HG02571 (cell line): ENCODE measurements around the gene NR2E3.

Experiments
- ATAC-seq: cut with Tn5 transposase; IDR thresholded peaks from one replicate; pipeline ENCODE4 v1.9.1; 2021; ENCODE audit warnings: mild to moderate bottlenecking, moderate library complexity; ENCODE audit not compliant: unreplicated experiment

The NR2E3 gene

DNA sequence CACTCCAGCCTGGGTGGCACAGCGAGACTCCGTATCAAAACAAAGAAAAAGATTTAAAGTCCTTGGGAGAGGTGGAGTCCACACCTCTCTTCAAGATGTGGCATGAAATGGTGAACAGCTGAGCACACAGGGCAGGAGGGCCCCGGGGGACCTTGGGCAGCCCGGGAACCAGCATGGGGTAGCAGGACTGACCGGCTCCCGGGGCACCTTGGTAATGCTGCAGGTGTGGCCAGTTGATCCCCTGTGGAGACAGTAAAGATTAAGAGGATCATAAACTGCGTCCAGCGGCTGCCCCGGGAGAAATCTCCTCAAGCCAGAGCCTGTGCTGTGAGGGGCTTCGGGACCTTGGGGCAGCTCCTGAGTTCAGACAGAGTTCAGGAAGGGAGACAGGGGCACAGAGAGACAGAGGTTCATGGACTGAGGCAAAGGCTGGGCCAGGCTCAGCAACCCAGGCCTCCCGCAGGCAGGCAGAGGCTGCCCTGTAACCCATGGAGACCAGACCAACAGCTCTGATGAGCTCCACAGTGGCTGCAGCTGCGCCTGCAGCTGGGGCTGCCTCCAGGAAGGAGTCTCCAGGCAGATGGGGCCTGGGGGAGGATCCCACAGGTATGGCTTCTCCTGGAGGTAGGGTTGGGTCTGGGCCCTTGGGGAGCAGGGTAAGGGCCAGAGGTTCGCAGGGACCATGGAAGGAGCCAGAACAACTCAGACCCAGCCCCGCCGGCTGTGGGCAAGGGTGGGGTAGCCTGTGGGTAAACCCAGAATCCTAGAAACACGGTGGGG lies at the start of gene NR2E3:
Gene NR2E3 (plus strand): TSS at position 299 of the 780 bp plus-strand sequence. CDS start 190 bp downstream, at position 489.
- no peak for ATAC-seq

- ATAC-seq: no peak
Measured at GRCh38 chr15:71760852-71761251, 49.5 kb upstream of the NR2E3 start.

GRCh38 chr15:71761649-71762048 lies 48.7 kb upstream of the NR2E3 start:
- no peak for ATAC-seq

DNA sequence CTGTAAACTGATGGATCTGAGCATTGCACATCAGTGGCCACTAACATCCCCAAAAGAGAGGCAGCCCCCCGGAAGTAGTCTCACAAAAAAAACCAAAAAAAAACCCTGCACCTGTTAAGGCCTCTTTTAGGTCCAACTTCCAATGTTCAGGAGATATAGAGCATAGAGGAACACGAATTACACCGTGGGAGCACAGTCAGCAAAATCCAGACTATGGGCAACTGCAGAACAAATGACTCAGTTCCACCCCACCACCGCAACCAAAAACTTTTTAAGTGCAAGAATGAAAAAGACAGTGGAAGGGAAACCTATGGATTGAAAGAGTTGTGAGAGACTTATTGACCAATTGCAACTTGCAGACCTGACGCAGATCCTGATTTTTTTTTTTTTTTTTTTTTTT lies 42.2 kb upstream of the NR2E3 start:
- no peak for ATAC-seq

- no peak for ATAC-seq
Measured at GRCh38 chr15:71773206-71773859, 37.0 kb upstream of the NR2E3 start.

DNA sequence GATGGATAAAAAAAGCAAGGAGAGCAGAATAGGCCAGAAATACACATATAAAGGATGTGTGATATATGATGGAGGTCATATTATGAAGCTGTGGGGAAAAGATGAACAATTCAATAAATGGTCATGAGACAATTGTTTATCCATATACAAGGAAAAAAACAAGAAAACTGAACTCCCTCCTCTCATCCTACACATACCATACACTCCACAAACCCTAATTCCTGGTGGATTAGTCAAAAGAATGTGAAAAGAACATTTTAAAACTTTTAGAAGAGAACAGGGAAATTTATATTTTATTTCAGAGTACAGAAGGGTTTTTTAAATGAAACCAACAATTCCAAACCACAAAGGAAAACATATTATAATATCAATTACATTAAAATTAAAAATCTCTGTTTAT lies 34.5 kb upstream of the NR2E3 start:
- no peak for ATAC-seq

GRCh38 chr15:71776304-71776703 lies 34.0 kb upstream of the NR2E3 start:
- no peak for ATAC-seq

GRCh38 chr15:71777216-71777943 lies 33.0 kb upstream of the NR2E3 start:
- no peak for ATAC-seq

GRCh38 chr15:71779073-71779797 lies 31.1 kb upstream of the NR2E3 start:
- ATAC-seq: no peak

DNA sequence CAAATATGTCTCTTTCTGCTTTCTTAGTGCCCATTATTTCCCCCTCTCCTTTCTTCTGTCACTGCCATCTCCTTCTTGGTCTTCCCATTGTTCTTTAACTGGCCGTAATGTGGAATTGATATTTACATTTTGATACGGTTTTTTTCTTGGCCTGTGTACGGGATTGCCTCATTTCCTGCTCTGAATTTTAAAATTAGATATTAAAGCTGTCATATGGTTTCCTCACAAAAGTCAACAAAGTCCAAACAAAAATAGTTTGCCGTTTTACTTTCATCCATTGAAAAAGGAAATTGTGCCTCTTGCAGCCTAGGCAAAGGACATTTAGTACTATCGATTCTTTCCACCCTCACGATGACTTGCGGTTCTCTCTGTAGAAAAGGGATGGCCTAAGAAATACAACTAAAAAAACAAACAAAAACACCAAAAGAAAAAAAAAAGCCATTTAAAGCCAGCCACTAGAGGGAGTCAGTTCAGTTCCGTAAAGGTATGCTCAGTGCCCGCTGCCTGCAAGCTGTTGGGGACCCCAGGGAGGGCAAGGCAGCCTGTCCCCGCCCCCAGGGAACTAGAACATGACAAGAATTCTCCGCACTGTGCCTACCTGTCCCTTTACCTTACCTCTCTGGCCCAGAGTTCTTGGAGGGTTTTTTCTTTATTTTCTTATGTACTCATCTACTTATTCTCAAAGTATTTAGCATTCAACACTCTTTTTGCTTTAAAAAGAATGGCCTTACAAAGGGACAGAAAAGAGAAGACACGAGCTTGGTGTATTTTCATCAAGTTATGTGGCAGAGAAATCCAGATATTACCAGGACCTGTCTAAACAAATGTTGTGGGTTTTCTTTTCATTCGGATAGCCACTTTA lies 30.0 kb upstream of the NR2E3 start:
- ATAC-seq: peak; percentile 52

DNA sequence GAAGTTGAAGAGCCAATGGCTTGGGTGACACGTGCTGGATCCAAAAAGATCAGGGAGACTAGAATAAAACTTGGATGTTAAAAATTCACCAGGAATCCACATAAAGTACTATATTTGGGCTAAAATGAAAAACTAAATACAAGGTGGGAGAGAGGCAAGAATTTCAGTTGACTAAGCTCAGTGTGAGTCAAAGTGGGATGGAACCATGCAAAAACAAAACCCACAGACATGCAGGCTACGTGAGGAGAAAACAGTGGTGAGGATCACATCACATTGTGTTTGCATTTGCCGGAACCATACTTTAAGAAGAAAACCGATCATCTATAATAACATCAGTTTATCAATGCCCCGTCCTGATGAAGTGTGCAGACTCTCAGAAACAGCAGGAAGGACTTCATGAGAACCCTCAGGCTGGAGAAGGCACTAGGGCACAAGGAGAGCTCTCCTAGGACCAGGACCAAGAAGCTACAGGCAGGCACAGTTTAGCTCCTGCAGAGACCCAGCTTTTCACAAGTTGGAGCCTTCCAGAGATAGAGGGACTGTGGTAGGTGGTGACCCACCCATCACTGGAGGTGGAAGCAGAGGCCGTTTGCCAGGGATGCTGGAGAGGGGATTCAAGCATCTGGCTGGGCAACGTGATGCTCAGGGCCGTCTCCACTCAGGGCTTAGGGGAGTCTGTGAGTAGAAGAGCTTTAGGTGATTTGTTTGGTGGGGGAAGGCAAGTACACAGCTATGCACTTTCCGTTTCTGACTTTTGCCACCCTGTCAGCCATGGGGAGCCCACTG lies 29.0 kb upstream of the NR2E3 start:
- peak; percentile 64 for ATAC-seq

GRCh38 chr15:71781965-71782265 lies 28.4 kb upstream of the NR2E3 start:
- no peak for ATAC-seq

- no peak for ATAC-seq
Measured at GRCh38 chr15:71782422-71783165, 27.8 kb upstream of the NR2E3 start.

GRCh38 chr15:71784719-71785118 lies 25.6 kb upstream of the NR2E3 start:
- ATAC-seq: no peak

GRCh38 chr15:71785996-71786395 lies 24.4 kb upstream of the NR2E3 start:
- ATAC-seq: no peak

GRCh38 chr15:71786673-71787072 lies 23.7 kb upstream of the NR2E3 start:
- no peak for ATAC-seq

GRCh38 chr15:71788646-71789579 lies 21.4 kb upstream of the NR2E3 start:
- no peak for ATAC-seq

- ATAC-seq: no peak
Measured at GRCh38 chr15:71789616-71790015, 20.7 kb upstream of the NR2E3 start.
